T-helper 17 cell (primary cell): ENCODE data around the gene ABCF1. TPM values are rescaled to one million over a fixed set of nuclear protein-coding genes. Genes with fewer than 3 reads are reported as not detected.

Source experiments
- ATAC-seq: fragments of 150-1000 bp; cut with Tn5 transposase; 2 replicates; pipeline ENCODE4 v1.10.0; 2021; ENCODE audit warnings: mild to moderate bottlenecking, moderate library complexity
- DNase-seq, 3 donors: peaks; one replicate each; pipeline versions ENCODE4 v3.0.0 to v3.0.0-alpha.2; 2020 to 2021
- H3K9me3 ChIP-seq: one replicate; pipeline ENCODE4 v1.7.0; 2013; ENCODE audit warnings: low read length, mild to moderate bottlenecking; ENCODE audit not compliant: control insufficient read depth, poor library complexity, severe bottlenecking
- H3K27ac Mint-ChIP-seq: one replicate; pipeline ENCODE4 v1.8.0; 2022; ENCODE audit warnings: mild to moderate bottlenecking, moderate library complexity, mixed read lengths
- H3K27me3 Mint-ChIP-seq: one replicate; pipeline ENCODE4 v1.8.0; 2022; ENCODE audit warnings: mixed read lengths
- H3K36me3 Mint-ChIP-seq: one replicate; pipeline ENCODE4 v1.8.0; 2022; ENCODE audit warnings: low read depth, mixed read lengths
- H3K4me1 Mint-ChIP-seq: one replicate; pipeline ENCODE4 v1.8.0; 2022; ENCODE audit warnings: mild to moderate bottlenecking, mixed read lengths
- H3K4me3 Mint-ChIP-seq: one replicate; pipeline ENCODE4 v1.8.0; 2022; ENCODE audit warnings: mild to moderate bottlenecking, moderate library complexity, mixed read lengths
- total RNA-seq, 4 donors: library from RNA in 2 of 4; stranded (reverse) in 2 of 4; gene quantifications; one replicate each; pipeline ENCODE4 v1.2.3 and lab custom pipeline; 2022 to 2026

Gene ABCF1
- total RNA-seq, 2 donors from 2014 or later = 97.4 to 106 TPM

DNA sequence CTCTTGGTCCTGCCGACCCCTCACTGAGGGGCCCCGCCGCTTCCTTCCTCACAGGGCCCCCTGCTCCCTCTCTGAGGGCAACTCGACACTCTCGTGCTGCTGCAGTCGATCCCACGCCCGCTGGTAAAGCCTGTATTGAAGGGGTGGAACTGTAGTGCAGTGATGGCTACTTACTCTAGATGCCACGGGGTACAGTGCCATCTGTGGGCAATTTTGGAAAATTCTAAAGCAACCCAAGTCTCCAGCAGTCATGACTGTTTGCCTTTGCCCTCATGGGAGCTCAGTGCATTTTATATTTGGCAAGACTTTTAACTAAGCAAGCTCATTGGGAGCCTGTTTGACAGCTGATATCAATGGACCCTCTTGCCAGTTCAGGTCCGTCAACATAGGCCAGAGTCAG, 69.2 kb downstream of the ABCF1 start:
- DNase-seq = no peak
- Mint-ChIP-seq H3K36me3 (peaks cover 8% of the 10 kb centered on the region), H3K27ac (no peak overlapping the region)

DNA sequence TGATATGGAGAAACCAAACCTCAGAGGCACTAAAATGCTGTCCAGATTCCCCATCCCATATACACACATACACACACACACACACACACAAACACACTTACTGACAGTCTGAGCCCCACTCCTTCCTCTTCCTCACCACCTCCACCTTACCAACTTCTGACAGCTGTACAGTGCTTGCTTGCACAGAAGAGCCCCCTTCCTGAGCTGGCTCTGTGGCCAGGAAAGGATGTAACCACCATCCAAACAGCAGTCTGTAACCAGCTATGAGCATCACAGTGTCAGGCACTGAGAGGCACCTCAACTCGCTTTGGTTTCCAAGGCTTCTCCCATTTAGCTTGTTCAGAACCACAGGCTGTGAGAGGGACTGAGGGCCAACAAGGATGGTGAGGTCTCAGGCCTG, 69.8 kb downstream of the ABCF1 start:
- H3K9me3 ChIP-seq = no peaks in the 10 kb centered on the region
- H3K27ac Mint-ChIP-seq = peak overlapping the region; percentile 78
- no peak for DNase-seq
- H3K4me3 Mint-ChIP-seq = no peak overlapping the region
- H3K36me3 Mint-ChIP-seq = peaks cover 6% of the 10 kb centered on the region
- peaks cover 18% of the 10 kb centered on the region for H3K4me1 Mint-ChIP-seq
- no peaks in the 10 kb centered on the region for H3K27me3 Mint-ChIP-seq
- ATAC-seq = no peak

More for the DNA sequence above, 69.2 kb downstream of the ABCF1 start:
- ATAC-seq = no peak
- H3K9me3 ChIP-seq = no peaks in the 10 kb centered on the region
- H3K27me3 Mint-ChIP-seq = no peaks in the 10 kb centered on the region
- no peak overlapping the region for H3K4me3 Mint-ChIP-seq
- peaks cover 17% of the 10 kb centered on the region for H3K4me1 Mint-ChIP-seq

Other genes starting within 250 kb of the ABCF1 start
- 10 to 100 TPM; 41.4 to 47.3 TPM for gene TRIM39, start 244.5 kb upstream of the ABCF1 start, total RNA-seq
- gene RPP21, start 226.3 kb upstream of the ABCF1 start, total RNA-seq = 10 to 100 TPM; 34.1 to 38.5 TPM
- gene HLA-E, start 81.9 kb upstream of the ABCF1 start, total RNA-seq = 1,000 to 10,000 TPM; 1,324 to 1,494 TPM
- 100 to 1,000 TPM; 178 to 211 TPM for gene GNL1, start 15.0 kb upstream of the ABCF1 start, total RNA-seq
- 10 to 100 TPM; 11.2 to 13.9 TPM for gene PRR3, start 14.1 kb upstream of the ABCF1 start, total RNA-seq
- 100 to 1,000 TPM; 114 to 123 TPM for gene PPP1R10, start 45.8 kb downstream of the ABCF1 start, total RNA-seq
- gene MRPS18B, start 46.4 kb downstream of the ABCF1 start, total RNA-seq = 10 to 100 TPM; 16.3 to 23.2 TPM
- 1 to 10 TPM; 5.6 to 6.6 TPM for gene ATAT1, start 55.4 kb downstream of the ABCF1 start, total RNA-seq
- 10 to 100 TPM; 32.6 to 37.0 TPM for gene C6orf136, start 75.7 kb downstream of the ABCF1 start, total RNA-seq
- gene DHX16, start 101.6 kb downstream of the ABCF1 start, total RNA-seq = 10 to 100 TPM; 23.5 to 25.6 TPM
- 100 to 1,000 TPM in 1 of 2 donors, 10 to 100 TPM in 1; 99.5 to 117 TPM for gene PPP1R18, start 115.2 kb downstream of the ABCF1 start, total RNA-seq
- gene NRM, start 119.5 kb downstream of the ABCF1 start, total RNA-seq = 1 to 10 TPM; 4.7 to 5.6 TPM
- gene MDC1, start 145.8 kb downstream of the ABCF1 start, total RNA-seq = 10 to 100 TPM; 37.4 to 46.5 TPM
- gene TUBB, start 148.9 kb downstream of the ABCF1 start, total RNA-seq = 100 to 1,000 TPM; 104 to 108 TPM
- gene FLOT1, start 171.2 kb downstream of the ABCF1 start, total RNA-seq = 10 to 100 TPM; 25.6 to 39.0 TPM
- gene IER3, start 173.1 kb downstream of the ABCF1 start, total RNA-seq = 10 to 100 TPM in 1 of 2 donors, 1 to 10 TPM in 1; 9.6 to 11.3 TPM